NCI-H146 treated with DMSO at 0.1 percent for 48 hours (cell line): ENCODE data around the gene DGLUCY.
"Not testable (repeated sequence)": the region's sequence is repeated elsewhere in the genome, so short reads cannot be mapped to it uniquely, and the experiment has no call there.

Experiments
- DNase-seq: peaks from one replicate; lab custom pipeline; 2025; ENCODE audit not compliant: unreplicated experiment; lab: John Stamatoyannopoulos, UW

The DGLUCY gene

GRCh38 chr14:91231446-91231845, 117.6 kb downstream of the DGLUCY start:
- DNase-seq, result no peak

GRCh38 chr14:91232052-91232451, 118.2 kb downstream of the DGLUCY start:
- DNase-seq, result no peak

- DNase-seq, result no peak
Measured at GRCh38 chr14:91232603-91233002, 118.7 kb downstream of the DGLUCY start.

GRCh38 chr14:91233936-91234790, 120.3 kb downstream of the DGLUCY start:
- DNase-seq, result no peak

GRCh38 chr14:91234791-91235114, 120.9 kb downstream of the DGLUCY start:
- no peak for DNase-seq

GRCh38 chr14:91235841-91236240, 122.0 kb downstream of the DGLUCY start:
- no peak for DNase-seq

- DNase-seq, result no peak
Measured at GRCh38 chr14:91237219-91237618, 123.3 kb downstream of the DGLUCY start.

GRCh38 chr14:91238085-91238484, 124.2 kb downstream of the DGLUCY start:
- no peak for DNase-seq

GRCh38 chr14:91238661-91239060, 124.8 kb downstream of the DGLUCY start:
- DNase-seq, result no peak

- no peak for DNase-seq
Measured at GRCh38 chr14:91241863-91242262, 128.0 kb downstream of the DGLUCY start.

- DNase-seq, result no peak
Measured at GRCh38 chr14:91242635-91243034, 128.8 kb downstream of the DGLUCY start.

GRCh38 chr14:91243074-91243471, 129.2 kb downstream of the DGLUCY start:
- DNase-seq, result no peak

GRCh38 chr14:91244501-91244901, 130.6 kb downstream of the DGLUCY start, which contains the start of gene GPR68:
Gene GPR68, minus strand, starts transcription at chr14:91244704. Its CDS starts 9,654 bp downstream, at chr14:91235050.
- DNase-seq, result peak; percentile 15

GRCh38 chr14:91245029-91245428, 131.2 kb downstream of the DGLUCY start:
- no peak for DNase-seq

GRCh38 chr14:91245616-91246015, 131.7 kb downstream of the DGLUCY start:
- DNase-seq, result not testable (repeated sequence)

- DNase-seq, result no peak
Measured at GRCh38 chr14:91246051-91246852, 132.4 kb downstream of the DGLUCY start.

- peak; percentile 90 for DNase-seq
Measured at GRCh38 chr14:91249841-91250616, 136.2 kb downstream of the DGLUCY start.

GRCh38 chr14:91250912-91251311, 137.0 kb downstream of the DGLUCY start:
- DNase-seq, result no peak

- DNase-seq, result no peak
Measured at GRCh38 chr14:91252871-91253794, 139.3 kb downstream of the DGLUCY start.

GRCh38 chr14:91253795-91254323, 140.0 kb downstream of the DGLUCY start:
- DNase-seq, result no peak
